NCI-H524 treated with DMSO at 0.1 percent for 48 hours (cell line): Measurements from ENCODE around the gene MAPK7.

Experiments
- DNase-seq: peaks from one replicate; lab custom pipeline; 2025; lab: John Stamatoyannopoulos, UW

Gene MAPK7

GRCh38 chr17:19381361-19381740 is 3.1 kb downstream of the MAPK7 start:
- DNase-seq = no peak

DNA sequence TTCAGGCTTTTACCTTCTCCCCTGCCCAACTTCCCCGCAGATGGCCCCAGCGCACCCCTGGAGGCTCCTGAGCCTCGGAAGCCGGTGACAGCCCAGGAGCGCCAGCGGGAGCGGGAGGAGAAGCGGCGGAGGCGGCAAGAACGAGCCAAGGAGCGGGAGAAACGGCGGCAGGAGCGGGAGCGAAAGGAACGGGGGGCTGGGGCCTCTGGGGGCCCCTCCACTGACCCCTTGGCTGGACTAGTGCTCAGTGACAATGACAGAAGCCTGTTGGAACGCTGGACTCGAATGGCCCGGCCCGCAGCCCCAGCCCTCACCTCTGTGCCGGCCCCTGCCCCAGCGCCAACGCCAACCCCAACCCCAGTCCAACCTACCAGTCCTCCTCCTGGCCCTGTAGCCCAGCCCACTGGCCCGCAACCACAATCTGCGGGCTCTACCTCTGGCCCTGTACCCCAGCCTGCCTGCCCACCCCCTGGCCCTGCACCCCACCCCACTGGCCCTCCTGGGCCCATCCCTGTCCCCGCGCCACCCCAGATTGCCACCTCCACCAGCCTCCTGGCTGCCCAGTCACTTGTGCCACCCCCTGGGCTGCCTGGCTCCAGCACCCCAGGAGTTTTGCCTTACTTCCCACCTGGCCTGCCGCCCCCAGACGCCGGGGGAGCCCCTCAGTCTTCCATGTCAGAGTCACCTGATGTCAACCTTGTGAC is 3.6 kb downstream of the MAPK7 start:
- no peak for DNase-seq

DNA sequence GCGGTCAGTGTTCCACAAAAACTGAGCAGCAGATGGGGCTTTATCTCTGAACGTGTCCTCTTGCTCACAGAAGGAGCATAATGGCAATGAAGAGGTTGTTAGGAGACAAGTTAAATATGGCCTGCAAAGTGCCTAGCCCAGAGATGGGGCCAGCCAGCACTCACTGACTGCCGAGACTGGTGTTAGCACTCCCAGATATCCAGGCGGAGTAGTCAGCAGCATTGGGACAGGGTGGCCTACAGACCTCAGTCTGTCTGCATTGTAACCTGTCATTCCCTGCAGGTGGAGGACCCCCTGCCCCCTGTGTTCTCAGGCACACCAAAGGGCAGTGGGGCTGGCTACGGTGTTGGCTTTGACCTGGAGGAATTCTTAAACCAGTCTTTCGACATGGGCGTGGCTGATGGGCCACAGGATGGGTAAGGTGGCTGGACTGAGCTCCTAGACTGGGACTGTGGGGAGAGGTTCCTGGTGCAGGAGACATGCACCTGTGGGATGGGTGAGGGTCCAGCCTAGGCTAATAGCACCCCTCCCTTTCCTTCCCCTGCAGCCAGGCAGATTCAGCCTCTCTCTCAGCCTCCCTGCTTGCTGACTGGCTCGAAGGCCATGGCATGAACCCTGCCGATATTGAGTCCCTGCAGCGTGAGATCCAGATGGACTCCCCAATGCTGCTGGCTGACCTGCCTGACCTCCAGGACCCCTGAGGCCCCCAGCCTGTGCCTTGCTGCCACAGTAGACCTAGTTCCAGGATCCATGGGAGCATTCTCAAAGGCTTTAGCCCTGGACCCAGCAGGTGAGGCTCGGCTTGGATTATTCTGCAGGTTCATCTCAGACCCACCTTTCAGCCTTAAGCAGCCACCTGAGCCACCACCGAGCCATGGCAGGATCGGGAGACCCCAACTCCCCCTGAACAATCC is 4.5 kb downstream of the MAPK7 start:
- DNase-seq = no peak

DNA sequence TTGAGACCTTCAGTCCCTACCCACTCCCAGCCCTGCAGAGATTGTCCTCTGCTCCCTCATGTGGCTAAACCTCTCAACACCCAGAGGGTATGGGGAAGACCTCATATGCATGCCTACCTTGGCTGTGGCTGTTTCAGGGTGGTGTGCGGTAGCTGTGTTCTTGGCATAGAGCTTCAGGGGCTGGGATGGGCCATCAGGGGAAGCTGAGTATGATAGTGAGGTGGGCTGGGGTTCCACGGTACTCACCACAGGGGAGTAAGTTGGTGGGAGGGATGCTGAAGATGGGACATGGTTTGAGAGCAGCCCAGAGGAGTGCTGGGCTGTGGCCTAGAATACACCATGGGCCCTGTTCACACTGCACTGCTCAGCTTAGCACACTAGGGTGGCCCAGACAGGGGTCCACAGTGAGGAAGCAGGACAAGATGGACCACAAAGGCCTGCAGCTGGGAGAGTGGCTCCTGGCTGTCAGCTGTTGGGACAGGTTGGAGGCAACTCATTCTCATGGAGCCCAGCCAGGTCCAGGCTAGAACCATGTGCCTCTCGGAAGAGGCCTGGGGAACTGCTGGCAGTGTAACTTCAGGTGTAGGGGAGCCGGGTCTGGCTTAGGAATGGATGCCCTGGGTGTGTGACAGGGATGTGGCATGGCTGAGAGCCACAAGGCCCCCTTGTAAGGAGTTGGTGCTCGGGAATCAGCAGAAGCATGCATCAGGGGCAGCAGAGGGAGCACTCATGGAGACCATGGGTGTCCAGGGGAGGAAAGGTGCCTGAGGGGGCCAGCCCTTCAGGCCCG is 5.6 kb downstream of the MAPK7 start:
- no peak for DNase-seq

- peak; percentile 71 for DNase-seq
Observed at GRCh38 chr17:19384723-19385391, 6.6 kb downstream of the MAPK7 start.

DNA sequence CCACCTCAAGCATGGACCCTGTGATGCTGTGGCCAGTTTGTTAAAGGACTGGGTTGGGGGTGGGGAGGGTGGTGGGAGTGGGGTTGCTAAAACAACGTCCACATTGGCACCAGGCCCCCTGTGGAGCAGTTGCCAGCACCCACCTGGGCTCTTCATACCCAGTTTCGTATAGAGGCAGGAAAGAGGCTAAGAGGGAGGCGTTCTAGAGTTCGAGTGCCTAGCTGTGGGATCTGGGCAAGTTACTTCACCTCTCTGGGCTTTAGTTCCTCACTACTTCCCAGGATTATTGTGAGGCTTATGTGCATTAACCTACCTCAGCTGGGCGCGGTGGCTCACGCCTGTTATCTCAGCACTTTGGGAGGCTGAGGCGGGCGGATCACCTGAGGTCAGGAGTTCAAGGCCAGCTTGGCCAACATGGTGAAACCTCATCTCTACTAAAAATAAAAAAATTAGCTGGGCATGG is 7.3 kb downstream of the MAPK7 start:
- DNase-seq = no peak

GRCh38 chr17:19386051-19386929 is 8.0 kb downstream of the MAPK7 start:
- DNase-seq = no peak

GRCh38 chr17:19386974-19387920 is 8.9 kb downstream of the MAPK7 start, which contains the start of gene MFAP4:
Gene MFAP4, minus strand, starts transcription at chr17:19387190. Its CDS starts 35 bp downstream, at chr17:19387155.
- DNase-seq = peak; percentile 93

GRCh38 chr17:19387921-19388521 is 9.7 kb downstream of the MAPK7 start:
- peak; percentile 50 for DNase-seq

DNA sequence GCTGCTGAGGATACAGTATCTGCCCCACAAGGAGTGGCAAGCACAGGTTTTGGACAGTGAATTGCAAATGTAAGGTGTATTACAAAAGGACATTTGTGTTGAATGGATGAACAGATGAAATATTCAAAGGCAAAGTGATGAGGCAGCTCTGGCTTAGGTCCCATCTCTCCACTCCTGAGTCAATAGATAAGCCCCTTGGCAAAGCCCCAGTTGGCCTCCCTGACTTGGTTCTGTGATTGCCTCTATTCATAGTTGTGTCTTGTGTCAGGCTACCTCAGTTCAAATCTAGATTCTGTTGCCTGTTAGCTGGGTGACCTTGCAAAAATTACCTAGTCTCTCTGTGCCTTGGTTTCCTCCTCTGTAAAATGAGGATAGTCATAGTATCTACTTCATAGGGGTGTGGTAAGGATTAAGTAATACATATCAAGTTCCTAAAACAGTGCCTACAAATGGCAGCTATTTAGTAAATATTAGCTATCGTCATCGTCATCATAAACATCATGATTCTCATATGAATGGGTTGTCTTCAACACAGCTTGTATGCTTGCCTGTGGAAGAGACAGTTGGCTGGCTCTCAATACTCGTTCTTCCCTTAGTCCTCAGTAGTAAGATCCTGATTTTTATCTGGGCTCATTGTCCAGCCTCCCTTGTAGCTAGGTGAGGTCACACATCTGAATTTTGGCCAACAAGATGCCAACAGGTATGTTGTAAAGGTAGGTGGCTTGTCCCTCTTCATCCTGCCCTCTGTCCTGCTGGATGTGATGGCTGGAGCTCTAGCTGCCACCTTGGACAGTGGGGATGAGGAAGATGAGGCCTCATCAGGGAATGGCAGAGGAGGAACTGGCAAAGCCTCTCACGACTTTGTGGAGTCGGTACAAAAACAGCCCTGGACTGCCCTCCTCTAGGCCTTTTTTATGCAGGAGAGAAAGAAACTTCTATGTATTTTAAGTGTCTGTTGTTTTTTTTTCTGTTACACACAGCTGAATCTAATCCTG is 10.8 kb downstream of the MAPK7 start:
- DNase-seq = no peak

DNA sequence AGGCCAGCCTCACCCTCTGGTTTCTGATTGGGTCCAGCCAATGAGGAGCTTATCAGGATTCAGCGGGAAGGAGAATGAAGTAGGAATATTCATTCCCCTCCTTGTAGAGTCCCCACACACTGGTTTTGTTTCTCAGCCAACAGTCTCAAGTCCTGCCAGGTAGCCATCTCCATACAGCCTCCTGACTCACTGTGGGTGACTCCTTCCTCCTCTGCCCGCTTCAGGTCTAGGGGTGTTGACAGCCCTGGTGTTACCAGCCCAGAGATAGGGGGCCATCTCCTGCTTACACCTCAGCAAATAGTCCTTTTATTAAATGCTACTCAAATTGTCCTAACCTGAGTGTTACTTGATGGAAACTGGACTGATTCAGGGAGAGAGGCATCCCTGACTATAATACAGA is 12.7 kb downstream of the MAPK7 start:
- DNase-seq = no peak

DNA sequence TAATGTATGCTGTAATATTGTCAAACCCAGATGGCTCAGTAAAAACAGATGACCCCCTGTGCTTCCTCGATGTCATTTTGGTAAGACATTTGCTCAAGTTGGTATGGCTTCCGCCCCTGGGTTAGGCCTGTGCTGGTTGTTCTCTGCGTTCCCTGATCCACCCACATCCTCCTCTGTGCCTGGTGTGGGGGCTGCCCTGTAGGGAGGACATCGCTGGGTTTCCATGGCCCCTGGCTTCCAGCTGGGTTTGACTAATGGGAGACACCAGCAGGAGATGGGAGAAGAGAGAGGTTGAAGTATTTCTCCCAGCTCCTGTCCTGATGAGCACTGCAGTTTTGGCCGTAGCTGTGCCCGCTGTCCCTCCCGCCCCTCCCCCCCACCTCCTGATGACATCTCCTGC is 13.1 kb downstream of the MAPK7 start:
- DNase-seq = no peak

- DNase-seq = no peak
Observed at GRCh38 chr17:19392303-19392702, 14.0 kb downstream of the MAPK7 start.

GRCh38 chr17:19397556-19398041 is 19.3 kb downstream of the MAPK7 start:
- DNase-seq = no peak

DNA sequence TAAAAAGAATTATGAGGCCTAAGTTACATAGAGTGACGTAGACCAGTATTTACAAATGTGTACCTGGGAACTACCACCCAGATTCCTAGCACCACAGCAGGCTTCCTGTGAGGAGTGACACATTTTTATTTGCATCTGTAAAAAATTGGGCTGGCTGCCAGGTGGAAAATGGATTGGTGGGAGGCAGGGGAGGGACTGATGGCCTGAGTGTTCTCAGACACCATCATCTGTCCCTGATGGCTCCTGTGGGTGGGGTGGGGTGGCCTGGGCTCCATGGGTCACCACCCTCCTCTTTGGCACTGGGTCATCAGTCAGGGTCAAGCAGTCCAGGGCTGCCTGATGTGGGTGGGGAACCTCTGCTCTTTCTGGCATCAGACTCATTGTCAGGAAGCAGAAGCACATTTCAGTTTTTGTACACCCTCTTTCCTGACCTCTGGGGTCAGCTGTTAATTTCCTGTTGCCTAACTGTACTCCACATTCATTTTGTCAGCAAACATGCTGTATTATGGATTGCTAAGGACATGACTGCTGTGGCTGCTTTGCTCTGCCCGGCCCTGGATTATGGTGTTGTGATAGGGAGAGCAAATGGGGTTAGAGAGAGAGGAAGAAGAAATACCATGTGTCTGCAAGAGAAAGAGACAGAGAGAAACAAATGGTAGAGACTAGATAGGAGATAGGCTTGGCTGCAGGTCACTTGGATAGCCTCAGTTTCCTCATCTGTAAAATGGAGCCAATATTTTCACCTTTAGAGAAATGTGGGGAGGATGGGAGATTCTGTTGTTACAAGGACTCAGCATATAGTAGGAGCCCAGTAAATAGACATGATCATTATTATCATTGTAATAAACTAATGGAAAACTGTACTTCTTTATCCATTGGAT is 20.2 kb downstream of the MAPK7 start:
- no peak for DNase-seq

GRCh38 chr17:19399750-19400450 is 21.6 kb downstream of the MAPK7 start:
- no peak for DNase-seq
